Glomerular endothelial cell (primary cell): ENCODE data around the gene TMEM190. TPM values are rescaled to one million over a fixed set of nuclear protein-coding genes. Genes with fewer than 3 reads are reported as not detected.
"Not testable (repeated sequence)": the region's sequence is repeated elsewhere in the genome, so short reads cannot be mapped to it uniquely, and the experiment has no call there.

Source experiments
- DNase-seq: peaks from one replicate; pipeline ENCODE4 v3.0.0-alpha.2; 2011; ENCODE audit warnings: low read depth, low spot score; ENCODE audit errors: extremely low read depth
- total RNA-seq: library from RNA; depleted of rRNA; stranded (reverse); fragments of >200 nt; gene quantifications from 2 replicates; pipeline ENCODE4 v1.2.3, GENCODE V29; 2015

Gene TMEM190
- not detected in 2 replicates for total RNA-seq

DNA sequence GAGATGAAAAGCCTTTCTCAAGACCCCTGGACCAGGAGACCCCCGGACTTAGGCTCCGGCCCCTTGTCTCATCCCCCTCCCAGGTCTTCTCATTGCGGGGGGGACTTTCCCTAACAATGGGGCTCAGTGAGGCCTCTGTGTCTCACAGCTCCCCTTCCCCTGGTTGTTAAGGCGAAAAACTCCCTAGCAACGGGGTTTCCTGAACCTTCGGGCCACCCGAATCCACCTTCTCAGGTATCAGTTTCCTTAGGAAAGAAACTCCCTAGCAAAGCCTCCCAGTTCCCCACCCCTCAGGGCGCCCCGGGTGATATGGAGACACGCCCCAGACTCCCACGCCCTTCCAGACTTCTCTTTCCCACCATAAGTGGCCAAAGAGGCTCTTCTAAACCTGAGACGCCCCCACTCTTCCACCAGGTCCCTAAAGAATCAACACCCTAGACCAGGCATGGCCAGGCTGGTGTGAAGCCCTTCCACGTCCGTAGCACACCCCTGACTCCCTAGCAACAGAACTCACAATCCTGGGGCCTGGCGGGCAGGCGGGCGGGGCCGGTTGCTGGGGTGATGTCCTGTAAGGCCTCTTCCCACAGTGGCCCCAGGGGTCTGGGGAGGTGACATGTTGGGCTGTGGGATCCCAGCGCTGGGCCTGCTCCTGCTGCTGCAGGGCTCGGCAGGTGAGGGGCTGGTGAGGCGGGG is at the start of gene TMEM190:
TSS of gene TMEM190 (plus strand) at position 586 of the 693 bp plus-strand sequence. CDS start at position 614, 28 bp downstream.
- DNase-seq = no peak

GRCh38 chr19:55328774-55329318 is 47.8 kb upstream of the TMEM190 start:
- DNase-seq = not testable (repeated sequence)

GRCh38 chr19:55329791-55330190 is 46.8 kb upstream of the TMEM190 start:
- not testable (repeated sequence) for DNase-seq

GRCh38 chr19:55333870-55334269 is 42.8 kb upstream of the TMEM190 start:
- no peak for DNase-seq

- no peak for DNase-seq
Measured at GRCh38 chr19:55336101-55336500, 40.5 kb upstream of the TMEM190 start.

GRCh38 chr19:55339105-55339888 is 37.3 kb upstream of the TMEM190 start, which contains the start of gene KMT5C:
Gene KMT5C, plus strand, starts transcription at chr19:55339876. Its CDS starts 2,061 bp downstream, at chr19:55341937.
- peak; percentile 100 for DNase-seq

DNA sequence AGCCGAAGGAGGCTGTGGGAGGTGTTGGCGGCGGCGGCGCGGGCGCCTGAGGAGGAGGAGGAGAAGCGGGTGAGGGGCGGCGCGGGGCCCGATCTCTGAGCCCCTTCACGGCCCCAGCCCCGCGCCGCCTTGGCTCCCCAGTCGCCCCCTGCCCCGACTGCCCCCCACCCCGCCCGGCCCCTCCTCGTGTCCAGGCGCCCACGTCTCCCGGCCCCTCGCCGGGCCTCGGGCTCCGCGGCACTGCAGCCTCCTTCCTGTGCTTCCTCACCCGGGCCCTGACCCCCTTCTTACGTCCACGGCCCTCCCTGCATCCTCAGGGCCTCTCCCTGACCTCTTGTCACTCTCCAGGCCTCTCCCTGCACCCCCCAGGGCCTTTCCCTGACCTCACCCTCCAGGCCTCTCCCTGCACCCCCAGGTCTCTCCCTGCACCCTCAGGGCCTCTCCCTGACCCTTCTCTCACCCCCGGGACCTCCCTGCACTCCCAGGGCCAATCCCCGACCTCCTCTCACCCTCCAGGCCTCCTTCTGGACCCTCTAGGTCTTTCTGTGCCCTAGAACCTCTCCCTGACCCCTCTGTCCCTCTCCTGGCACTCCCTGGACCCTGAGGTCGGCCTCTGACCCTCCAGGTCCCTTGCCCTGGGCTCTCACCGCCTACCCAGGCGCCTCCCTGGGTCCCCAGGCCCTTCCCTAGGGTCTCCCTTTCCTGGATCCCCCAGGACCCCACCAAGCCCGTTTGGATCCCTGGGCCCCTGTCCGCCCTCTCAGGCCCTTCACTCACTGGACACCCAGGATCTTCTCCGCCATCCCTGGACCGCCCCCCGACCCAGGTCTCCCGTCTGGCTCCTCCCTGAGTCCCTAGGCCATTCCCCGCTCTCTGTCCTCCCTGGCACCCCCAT is 36.5 kb upstream of the TMEM190 start:
- no peak for DNase-seq

DNA sequence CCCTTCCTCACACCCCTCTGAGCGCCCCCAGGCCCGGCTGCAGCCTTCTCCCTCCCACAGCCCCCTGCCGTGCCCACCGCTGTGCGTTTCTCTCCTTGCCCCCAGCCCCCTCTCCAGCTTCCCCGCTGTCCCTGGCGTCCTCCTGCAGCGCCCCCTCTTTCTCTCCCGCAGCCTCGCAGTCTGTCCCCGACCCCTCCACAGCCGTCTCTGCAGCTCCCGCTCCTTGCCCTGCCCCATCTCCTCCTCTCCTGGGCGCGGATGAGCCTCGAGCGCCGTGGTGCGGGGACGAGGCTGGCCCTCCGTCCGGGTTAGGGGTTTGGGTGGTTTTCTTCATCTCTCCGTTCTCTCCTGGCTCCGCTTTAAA is 35.9 kb upstream of the TMEM190 start:
- DNase-seq = no peak

- no peak for DNase-seq
Measured at GRCh38 chr19:55341171-55341588, 35.4 kb upstream of the TMEM190 start.

DNA sequence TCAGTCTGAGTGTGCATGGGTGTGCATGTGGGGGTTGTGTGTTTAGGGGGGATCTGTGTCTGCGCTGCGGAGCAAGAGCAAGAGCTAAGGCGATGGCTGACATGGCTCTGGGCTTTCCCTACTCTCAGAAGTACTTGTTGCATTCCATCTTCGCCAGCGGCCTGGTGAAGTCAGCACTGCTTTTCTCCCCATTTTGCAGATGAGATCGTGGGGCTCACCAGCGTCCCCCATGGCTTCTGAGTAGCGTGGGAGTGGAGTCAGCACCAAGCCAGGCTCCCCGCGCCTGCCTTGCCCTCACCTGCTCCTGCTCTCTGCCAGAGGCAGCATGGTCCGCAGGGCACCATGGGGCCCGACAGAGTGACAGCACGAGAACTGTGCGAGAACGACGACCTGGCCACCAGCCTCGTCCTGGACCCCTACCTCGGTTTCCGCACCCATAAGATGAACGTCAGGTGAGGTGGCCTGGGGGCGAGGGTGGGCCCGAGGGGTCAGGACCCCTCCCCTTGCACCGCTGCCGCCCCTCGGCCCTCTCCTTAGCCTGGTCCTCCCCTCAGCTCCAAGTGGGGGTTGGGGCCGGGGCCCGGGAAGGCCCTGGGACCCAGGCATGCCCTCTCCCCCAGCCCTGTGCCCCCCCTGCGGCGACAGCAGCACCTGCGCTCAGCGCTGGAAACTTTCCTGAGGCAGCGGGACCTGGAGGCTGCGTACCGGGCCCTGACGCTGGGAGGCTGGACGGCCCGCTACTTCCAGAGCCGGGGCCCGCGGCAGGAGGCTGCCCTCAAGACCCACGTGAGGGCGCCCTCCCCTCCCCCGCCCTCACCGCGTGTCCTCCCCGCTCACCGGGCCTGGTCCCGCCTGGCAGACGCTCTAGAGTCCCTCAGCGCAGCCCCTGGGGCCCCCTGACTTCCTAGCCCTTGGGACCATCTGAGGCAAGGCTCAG is 34.8 kb upstream of the TMEM190 start:
- no peak for DNase-seq

- DNase-seq = no peak
Measured at GRCh38 chr19:55344444-55344843, 32.2 kb upstream of the TMEM190 start.

DNA sequence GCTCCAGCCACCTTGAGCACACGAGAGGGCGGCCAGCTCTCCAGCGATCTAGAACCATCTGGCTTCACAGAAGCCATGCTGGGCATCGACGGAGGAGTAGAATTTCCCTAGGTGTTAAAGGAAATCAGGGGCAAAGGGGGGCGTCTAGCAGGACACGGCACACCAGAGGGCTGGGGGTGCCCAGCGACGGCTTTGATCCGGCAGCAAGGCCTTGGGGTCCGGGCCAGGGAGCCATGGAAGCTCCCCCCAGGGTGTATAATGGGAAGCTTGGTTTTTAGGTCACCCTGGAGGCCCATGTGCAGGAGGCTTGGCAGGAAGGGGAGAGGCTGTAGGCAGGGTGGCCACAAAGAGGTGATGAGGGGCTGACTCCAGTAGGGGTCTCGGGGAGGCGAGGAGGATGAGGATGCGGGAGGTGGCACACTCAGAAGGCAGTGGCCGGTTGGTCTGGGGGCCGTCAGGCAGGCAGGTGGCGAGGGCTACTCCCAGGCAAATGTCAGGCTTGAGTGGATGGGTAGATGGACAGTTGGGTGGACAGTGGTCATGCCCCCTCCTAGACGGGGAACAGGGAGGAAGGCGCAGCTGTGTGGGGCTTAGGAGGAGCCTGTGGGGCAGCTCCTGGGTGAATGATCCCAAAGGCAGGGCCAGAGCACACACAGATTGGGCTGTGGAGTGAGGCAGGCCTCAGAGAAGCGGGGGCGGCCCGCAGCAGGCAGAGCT is 31.4 kb upstream of the TMEM190 start:
- no peak for DNase-seq

DNA sequence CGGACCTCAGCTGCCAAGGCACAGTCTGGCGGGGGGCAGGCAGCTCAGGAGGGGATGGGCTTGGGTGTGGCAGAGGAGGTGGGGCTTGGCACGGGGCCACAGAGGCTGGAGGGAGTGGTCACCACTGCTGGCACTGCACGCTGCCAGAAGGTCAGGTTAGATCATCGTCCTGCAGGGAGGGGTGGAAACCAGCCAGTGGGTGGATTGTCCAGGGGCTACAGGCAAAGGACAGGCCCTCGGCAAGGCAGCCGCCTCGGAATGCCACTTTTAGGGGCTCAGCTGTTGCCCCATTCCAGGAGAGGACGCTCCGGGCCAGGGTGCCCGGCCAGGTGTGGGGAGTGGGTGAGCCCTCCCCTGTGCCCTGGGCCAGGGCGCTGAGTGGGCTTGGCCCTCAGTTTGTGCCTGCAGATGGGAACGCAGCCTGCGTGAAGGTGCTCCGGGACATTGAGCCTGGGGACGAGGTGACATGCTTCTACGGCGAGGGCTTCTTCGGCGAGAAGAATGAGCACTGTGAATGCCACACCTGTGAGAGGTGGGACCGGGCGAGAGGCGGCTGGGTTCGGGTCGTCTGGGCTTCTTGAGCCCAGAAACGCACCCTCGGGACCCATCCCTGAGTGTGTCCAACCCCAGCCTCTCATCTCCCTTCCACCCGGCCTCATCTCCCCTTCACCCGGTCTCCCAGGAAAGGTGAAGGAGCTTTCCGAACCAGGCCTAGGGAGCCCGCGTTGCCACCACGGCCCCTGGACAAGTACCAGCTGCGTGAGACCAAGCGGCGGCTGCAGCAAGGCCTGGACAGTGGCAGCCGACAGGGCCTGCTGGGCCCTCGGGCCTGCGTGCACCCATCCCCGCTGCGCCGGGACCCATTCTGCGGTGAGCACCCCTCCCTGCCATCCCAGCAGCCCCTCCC is 30.6 kb upstream of the TMEM190 start:
- DNase-seq = no peak

- DNase-seq = no peak
Measured at GRCh38 chr19:55346725-55347441, 29.7 kb upstream of the TMEM190 start.

DNA sequence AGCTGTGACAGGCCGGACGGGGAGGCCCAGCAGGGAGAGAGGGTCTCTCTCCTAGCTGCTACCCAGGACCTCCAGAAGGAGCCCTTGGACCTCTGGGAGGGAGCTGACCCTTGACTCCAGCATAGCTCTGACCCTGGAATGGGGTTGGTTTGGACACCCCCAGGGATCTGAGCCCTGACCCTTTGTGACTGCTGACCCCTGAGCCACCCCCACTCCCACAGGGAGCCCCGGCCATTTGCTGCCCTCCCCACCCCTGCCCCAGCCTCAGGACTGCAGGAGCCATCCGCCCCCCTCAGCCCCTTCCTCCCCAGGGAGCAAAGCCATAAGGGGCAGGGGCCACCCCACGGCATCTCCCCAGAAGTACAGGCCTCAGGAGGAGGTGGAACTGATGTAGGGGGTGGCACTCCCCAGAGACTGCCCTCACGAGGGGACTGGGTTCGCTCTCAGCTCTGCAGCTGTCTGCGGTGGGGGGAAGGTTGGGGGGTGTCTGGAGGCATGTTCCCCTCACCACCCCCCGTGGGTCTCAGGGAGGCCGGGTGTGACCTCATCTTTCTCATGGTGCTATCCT is 29.1 kb upstream of the TMEM190 start:
- no peak for DNase-seq

GRCh38 chr19:55348317-55349034 is 28.1 kb upstream of the TMEM190 start:
- no peak for DNase-seq
